Type B pancreatic cell (in vitro differentiated cells): ENCODE results near the gene RPS6KB2. TPM values are rescaled to one million over a fixed set of nuclear protein-coding genes. Genes with fewer than 3 reads are reported as not detected.
"Not testable (repeated sequence)": the region's sequence is repeated elsewhere in the genome, so short reads cannot be mapped to it uniquely, and the experiment has no call there.

Experiments
- DNase-seq: peaks from one replicate; pipeline ENCODE4 v3.0.0; 2021; ENCODE audit warnings: mixed read lengths; ENCODE audit not compliant: unreplicated experiment; ENCODE audit errors: extremely low spot score
- H3K27ac Mint-ChIP-seq: 2 replicates; pipeline ENCODE4 v1.8.0; 2021; ENCODE audit warnings: mild to moderate bottlenecking, mixed read lengths
- H3K27me3 Mint-ChIP-seq: 2 replicates; pipeline ENCODE4 v1.8.0; 2021; ENCODE audit warnings: mixed read lengths
- H3K36me3 Mint-ChIP-seq: 2 replicates; pipeline ENCODE4 v1.8.0; 2021; ENCODE audit warnings: mixed read lengths
- H3K4me1 Mint-ChIP-seq: one replicate; pipeline ENCODE4 v1.8.0; 2021; ENCODE audit warnings: mixed read lengths; ENCODE audit not compliant: unreplicated experiment
- H3K4me3 Mint-ChIP-seq: 2 replicates; pipeline ENCODE4 v1.8.0; 2021; ENCODE audit warnings: mild to moderate bottlenecking, mixed read lengths
- H3K9me3 Mint-ChIP-seq: 2 replicates; pipeline ENCODE4 v1.8.0; 2021; ENCODE audit warnings: mixed read lengths
- total RNA-seq: library from RNA; stranded (reverse); gene quantifications from 2 replicates; pipeline ENCODE4 v1.2.1, GENCODE V29; 2021; ENCODE audit warnings: low replicate concordance
- TF ChIP-seq, protein P1 (sequence below): fragments of 200-600 bp; sonication (generic); conservative IDR thresholded peaks from 2 replicates; pipeline ENCODE4 v1.5.0; 2021; ENCODE audit warnings: antibody characterized with exemption, mild to moderate bottlenecking

Gene RPS6KB2
- total RNA-seq, 1 donor from 2014 or later: 57.0 TPM

DNA sequence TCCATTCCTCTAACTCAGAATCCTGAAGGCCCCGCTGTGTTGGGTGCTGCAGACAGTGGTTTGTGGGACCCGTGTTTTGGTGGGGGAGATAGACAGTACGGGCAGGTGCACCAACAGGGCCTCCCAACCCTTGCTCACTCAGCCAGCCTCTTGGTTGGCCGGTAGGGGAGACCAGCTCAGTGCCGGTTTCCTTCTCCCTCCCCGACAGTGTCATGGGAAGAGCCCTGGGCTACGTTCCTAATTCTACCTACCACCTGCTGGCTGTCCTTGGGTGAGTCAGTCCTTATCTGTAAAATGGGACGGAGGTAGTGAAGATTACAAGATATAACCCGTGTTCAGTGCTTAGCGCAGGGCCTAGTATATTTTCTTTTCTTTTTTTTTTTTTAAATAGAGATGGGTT is 34.9 kb downstream of the RPS6KB2 start:
- H3K9me3 Mint-ChIP-seq: no peaks in the 10 kb centered on the region
- H3K4me1 Mint-ChIP-seq: peaks cover 9% of the 10 kb centered on the region
- H3K27me3 Mint-ChIP-seq: no peaks in the 10 kb centered on the region
- TF ChIP-seq, protein P1, sequence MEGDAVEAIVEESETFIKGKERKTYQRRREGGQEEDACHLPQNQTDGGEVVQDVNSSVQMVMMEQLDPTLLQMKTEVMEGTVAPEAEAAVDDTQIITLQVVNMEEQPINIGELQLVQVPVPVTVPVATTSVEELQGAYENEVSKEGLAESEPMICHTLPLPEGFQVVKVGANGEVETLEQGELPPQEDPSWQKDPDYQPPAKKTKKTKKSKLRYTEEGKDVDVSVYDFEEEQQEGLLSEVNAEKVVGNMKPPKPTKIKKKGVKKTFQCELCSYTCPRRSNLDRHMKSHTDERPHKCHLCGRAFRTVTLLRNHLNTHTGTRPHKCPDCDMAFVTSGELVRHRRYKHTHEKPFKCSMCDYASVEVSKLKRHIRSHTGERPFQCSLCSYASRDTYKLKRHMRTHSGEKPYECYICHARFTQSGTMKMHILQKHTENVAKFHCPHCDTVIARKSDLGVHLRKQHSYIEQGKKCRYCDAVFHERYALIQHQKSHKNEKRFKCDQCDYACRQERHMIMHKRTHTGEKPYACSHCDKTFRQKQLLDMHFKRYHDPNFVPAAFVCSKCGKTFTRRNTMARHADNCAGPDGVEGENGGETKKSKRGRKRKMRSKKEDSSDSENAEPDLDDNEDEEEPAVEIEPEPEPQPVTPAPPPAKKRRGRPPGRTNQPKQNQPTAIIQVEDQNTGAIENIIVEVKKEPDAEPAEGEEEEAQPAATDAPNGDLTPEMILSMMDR: no peak
- no peak overlapping the region for H3K27ac Mint-ChIP-seq
- no peaks in the 10 kb centered on the region for H3K36me3 Mint-ChIP-seq
- peak overlapping the region; percentile 44 for H3K4me3 Mint-ChIP-seq
- DNase-seq: no peak

DNA sequence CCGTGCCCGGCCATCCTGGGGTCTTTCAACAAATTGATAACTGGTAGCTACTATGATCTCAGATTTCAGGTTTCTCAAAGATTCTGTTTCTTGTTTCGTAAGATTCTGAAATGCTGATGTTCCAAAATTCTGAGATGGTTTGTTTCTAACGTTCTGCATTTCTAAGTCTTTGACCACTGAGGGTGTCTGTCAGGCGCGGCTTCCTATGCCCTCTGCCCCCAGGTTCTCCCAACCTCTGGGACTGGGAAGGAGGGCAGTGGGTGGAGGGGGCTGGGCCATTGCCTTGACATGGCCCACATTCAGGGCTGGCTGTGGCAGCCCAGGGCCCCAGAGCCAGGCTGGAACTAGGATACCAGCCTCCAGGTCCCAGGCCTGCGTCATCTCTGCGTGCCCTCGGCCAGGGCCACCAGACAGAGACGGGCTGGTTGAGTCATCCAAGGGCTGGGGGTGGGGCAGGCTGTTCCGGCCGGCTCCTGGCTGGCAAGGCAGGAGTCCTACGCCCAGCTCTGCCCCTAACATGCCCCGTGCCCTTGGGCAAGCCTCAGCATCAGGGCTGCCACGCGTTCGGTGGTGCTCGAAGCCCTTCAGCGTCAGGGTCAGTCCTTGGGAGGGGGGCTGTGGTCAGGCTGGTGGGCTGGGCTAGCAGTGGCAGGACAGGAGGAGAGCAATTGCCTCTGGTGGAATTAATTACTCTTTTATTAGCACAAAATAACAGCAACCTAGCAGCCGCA is 35.6 kb downstream of the RPS6KB2 start:
- no peak overlapping the region for H3K27ac Mint-ChIP-seq
- no peaks in the 10 kb centered on the region for H3K9me3 Mint-ChIP-seq

DNA sequence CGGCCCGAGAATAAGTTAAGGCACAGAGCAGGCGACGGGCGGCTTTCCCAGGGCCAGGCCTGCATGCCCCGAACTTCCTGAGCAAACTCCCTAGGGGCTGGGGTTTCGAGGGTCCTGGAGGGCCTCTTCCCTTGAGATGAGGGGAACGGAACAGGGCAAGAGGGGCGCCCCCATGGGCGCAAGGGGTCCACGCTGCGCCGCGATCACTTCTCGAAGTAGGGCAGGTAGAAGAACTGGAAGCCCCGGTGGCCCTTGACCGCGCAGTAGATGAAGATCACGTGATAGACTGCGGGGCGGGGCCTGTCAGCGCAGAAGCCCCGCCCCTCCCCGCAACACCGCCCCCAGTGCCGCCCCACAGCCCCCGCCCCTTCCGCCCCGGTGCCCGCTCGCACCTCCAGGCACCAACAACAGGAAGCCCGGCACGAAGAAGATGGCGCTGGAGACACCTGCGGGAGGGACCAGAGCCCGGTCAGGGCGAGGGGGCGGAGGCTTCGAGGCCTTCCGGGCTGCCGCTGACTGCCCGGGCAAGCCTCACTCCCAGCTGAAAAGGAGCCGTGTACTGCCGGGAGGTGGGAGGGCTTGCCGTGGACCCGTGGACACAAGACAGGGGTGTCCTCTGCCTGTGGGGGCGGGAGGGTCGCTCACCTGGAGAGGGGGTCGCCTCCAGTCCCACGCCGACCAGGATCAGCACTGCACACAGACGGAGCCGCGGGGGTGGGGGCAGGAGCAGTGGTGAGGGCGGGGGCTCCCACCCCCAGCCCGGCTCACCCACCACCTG is 36.3 kb downstream of the RPS6KB2 start:
- peak overlapping the region; percentile 85 for H3K27ac Mint-ChIP-seq
- H3K4me1 Mint-ChIP-seq: peaks cover 9% of the 10 kb centered on the region
- peak overlapping the region; percentile 88 for H3K4me3 Mint-ChIP-seq
- no peaks in the 10 kb centered on the region for H3K27me3 Mint-ChIP-seq
- no peaks in the 10 kb centered on the region for H3K9me3 Mint-ChIP-seq
- TF ChIP-seq, protein P1: no peak
- no peaks in the 10 kb centered on the region for H3K36me3 Mint-ChIP-seq
- peak; percentile 88 for DNase-seq

More for the DNA sequence above, 35.6 kb downstream of the RPS6KB2 start:
- H3K4me1 Mint-ChIP-seq: peaks cover 9% of the 10 kb centered on the region
- TF ChIP-seq, protein P1: no peak
- H3K27me3 Mint-ChIP-seq: no peaks in the 10 kb centered on the region
- H3K4me3 Mint-ChIP-seq: peak overlapping the region; percentile 88
- H3K36me3 Mint-ChIP-seq: no peaks in the 10 kb centered on the region
- no peak for DNase-seq

DNA sequence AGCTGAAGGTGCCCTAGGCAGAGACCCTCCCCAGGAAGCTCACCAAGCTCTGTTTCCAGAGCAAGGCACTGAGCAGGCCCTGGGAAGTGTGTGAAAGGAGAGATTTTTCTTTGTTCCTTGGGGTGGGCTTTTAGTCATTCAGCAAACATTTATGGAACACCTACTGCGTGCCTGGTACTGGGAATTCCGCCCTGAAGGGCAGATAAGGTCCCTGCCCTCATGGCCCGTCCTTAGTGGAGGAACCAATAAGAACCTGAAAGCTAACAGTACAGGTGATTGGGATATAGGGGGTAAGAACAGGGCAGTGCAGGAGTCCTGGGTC is 36.9 kb downstream of the RPS6KB2 start:
- Mint-ChIP-seq H3K27me3 (no peaks in the 10 kb centered on the region), H3K27ac (peak overlapping the region; percentile 85), H3K9me3 (no peaks in the 10 kb centered on the region), H3K4me3 (peak overlapping the region; percentile 88), H3K4me1 (peaks cover 9% of the 10 kb centered on the region), H3K36me3 (no peaks in the 10 kb centered on the region)
- no peak for DNase-seq
- TF ChIP-seq, protein P1: no peak

DNA sequence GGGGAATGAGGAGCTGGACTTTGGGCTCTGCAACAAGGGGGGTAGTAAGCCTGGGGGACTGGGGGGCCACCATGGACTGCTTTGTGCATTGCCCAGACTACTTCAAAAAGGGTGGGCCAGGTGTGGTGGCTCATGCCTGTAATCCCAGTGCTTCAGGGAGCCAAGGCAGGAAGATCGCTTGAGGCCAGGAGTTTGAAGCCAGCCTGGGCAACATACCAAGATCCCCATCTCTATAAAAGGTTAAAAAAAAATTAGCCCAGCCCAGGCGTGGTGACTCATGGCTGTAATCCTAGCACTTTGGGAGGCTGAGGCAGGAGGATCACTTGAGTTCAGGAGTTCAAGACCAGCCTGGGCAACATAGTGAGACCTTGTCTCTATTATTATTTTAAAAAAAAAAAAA is 37.2 kb downstream of the RPS6KB2 start:
- DNase-seq, H3K9me3 Mint-ChIP-seq, H3K4me1 Mint-ChIP-seq, H3K27me3 Mint-ChIP-seq, H3K36me3 Mint-ChIP-seq: not testable (repeated sequence)
- Mint-ChIP-seq H3K27ac (peak overlapping the region; percentile 85), H3K4me3 (peak overlapping the region; percentile 88)

DNA sequence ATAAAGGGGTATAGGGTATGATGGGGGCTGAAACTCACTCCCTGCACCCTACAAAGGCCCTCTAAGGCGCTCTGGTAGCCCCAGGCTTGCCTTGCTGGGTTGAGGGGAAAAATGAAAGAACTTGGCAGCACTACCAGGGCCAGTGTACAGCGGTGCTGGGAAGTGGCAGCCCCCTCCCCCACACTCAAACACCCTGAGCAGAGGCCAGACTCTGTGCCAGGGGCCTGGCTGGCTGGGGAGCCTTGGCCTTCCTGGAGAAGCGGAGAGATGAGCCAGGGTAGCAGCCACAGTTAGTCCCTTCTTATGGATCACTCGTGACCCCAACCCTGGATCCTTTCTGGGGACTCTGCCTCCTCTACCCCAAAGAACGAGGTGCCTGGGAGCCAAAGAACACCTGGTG is 38.1 kb downstream of the RPS6KB2 start:
- no peak for DNase-seq
- H3K36me3 Mint-ChIP-seq: no peaks in the 10 kb centered on the region
- H3K27ac Mint-ChIP-seq: no peak overlapping the region
- TF ChIP-seq, protein P1: no peak
- peaks cover 9% of the 10 kb centered on the region for H3K4me1 Mint-ChIP-seq
- H3K9me3 Mint-ChIP-seq: no peaks in the 10 kb centered on the region
- peak overlapping the region; percentile 55 for H3K4me3 Mint-ChIP-seq
- no peaks in the 10 kb centered on the region for H3K27me3 Mint-ChIP-seq
